Stimulated activated naive CD8-positive, alpha-beta T cell treated with anti-CD3 and anti-CD28 coated beads, Interleukin-15, Interleukin-2, amounts not matched to agents 100 ng/mL and 50 ng/mL, for 24 hours (primary cell): ENCODE data around the gene MXD4.

Source experiments
- H3K27ac Mint-ChIP-seq: one replicate; pipeline ENCODE4 v1.8.0; 2021; ENCODE audit warnings: mild to moderate bottlenecking, mixed read lengths
- H3K27me3 Mint-ChIP-seq: one replicate; pipeline ENCODE4 v1.8.0; 2021; ENCODE audit warnings: mixed read lengths
- H3K36me3 Mint-ChIP-seq: one replicate; pipeline ENCODE4 v1.8.0; 2021; ENCODE audit warnings: low read depth, mixed read lengths
- H3K4me1 Mint-ChIP-seq: one replicate; pipeline ENCODE4 v1.8.0; 2021; ENCODE audit warnings: low read depth, mixed read lengths
- H3K4me3 Mint-ChIP-seq: one replicate; pipeline ENCODE4 v1.8.0; 2021; ENCODE audit warnings: mild to moderate bottlenecking, mixed read lengths
- H3K9me3 Mint-ChIP-seq: one replicate; pipeline ENCODE4 v1.8.0; 2021; ENCODE audit warnings: mixed read lengths

Gene MXD4

GRCh38 chr4:2273657-2274319, 11.9 kb upstream of the MXD4 start:
- H3K4me3 Mint-ChIP-seq, result no peak overlapping the region
- no peaks in the 10 kb centered on the region for H3K36me3 Mint-ChIP-seq
- no peak overlapping the region for H3K27ac Mint-ChIP-seq
- no peaks in the 10 kb centered on the region for H3K27me3 Mint-ChIP-seq
- H3K4me1 Mint-ChIP-seq, result no peaks in the 10 kb centered on the region
- no peaks in the 10 kb centered on the region for H3K9me3 Mint-ChIP-seq

- Mint-ChIP-seq H3K4me1 (no peaks in the 10 kb centered on the region), H3K4me3 (no peak overlapping the region), H3K36me3 (no peaks in the 10 kb centered on the region), H3K9me3 (no peaks in the 10 kb centered on the region), H3K27ac (no peak overlapping the region), H3K27me3 (no peaks in the 10 kb centered on the region)
Measured at GRCh38 chr4:2273221-2273620, 11.3 kb upstream of the MXD4 start.

- Mint-ChIP-seq H3K27me3 (no peaks in the 10 kb centered on the region), H3K36me3 (no peaks in the 10 kb centered on the region), H3K4me3 (no peak overlapping the region), H3K27ac (no peak overlapping the region), H3K9me3 (no peaks in the 10 kb centered on the region), H3K4me1 (no peaks in the 10 kb centered on the region)
Measured at GRCh38 chr4:2272828-2273120, 10.9 kb upstream of the MXD4 start.

- H3K9me3 Mint-ChIP-seq, result no peaks in the 10 kb centered on the region
- H3K4me1 Mint-ChIP-seq, result no peaks in the 10 kb centered on the region
- H3K27me3 Mint-ChIP-seq, result no peaks in the 10 kb centered on the region
- H3K4me3 Mint-ChIP-seq, result no peak overlapping the region
- no peaks in the 10 kb centered on the region for H3K36me3 Mint-ChIP-seq
- no peak overlapping the region for H3K27ac Mint-ChIP-seq
Measured at GRCh38 chr4:2272026-2272827, 10.3 kb upstream of the MXD4 start.

- H3K4me3 Mint-ChIP-seq, result no peak overlapping the region
- H3K36me3 Mint-ChIP-seq, result no peaks in the 10 kb centered on the region
- H3K27ac Mint-ChIP-seq, result no peak overlapping the region
- no peaks in the 10 kb centered on the region for H3K27me3 Mint-ChIP-seq
- no peaks in the 10 kb centered on the region for H3K4me1 Mint-ChIP-seq
- no peaks in the 10 kb centered on the region for H3K9me3 Mint-ChIP-seq
Measured at GRCh38 chr4:2271279-2272025, 9.5 kb upstream of the MXD4 start.

GRCh38 chr4:2270341-2271165, 8.6 kb upstream of the MXD4 start:
- Mint-ChIP-seq H3K36me3 (no peaks in the 10 kb centered on the region), H3K4me3 (no peak overlapping the region), H3K27ac (no peak overlapping the region), H3K4me1 (no peaks in the 10 kb centered on the region), H3K27me3 (no peaks in the 10 kb centered on the region), H3K9me3 (no peaks in the 10 kb centered on the region)

GRCh38 chr4:2269618-2270163, 7.8 kb upstream of the MXD4 start:
- Mint-ChIP-seq H3K27ac (no peak overlapping the region), H3K36me3 (no peaks in the 10 kb centered on the region), H3K27me3 (no peaks in the 10 kb centered on the region), H3K9me3 (no peaks in the 10 kb centered on the region), H3K4me3 (no peak overlapping the region), H3K4me1 (no peaks in the 10 kb centered on the region)

- Mint-ChIP-seq H3K27me3 (no peaks in the 10 kb centered on the region), H3K4me1 (no peaks in the 10 kb centered on the region), H3K4me3 (no peak overlapping the region), H3K27ac (no peak overlapping the region), H3K36me3 (no peaks in the 10 kb centered on the region), H3K9me3 (no peaks in the 10 kb centered on the region)
Measured at GRCh38 chr4:2269206-2269531, 7.3 kb upstream of the MXD4 start.

- Mint-ChIP-seq H3K27ac (no peak overlapping the region), H3K9me3 (no peaks in the 10 kb centered on the region), H3K4me3 (no peak overlapping the region), H3K4me1 (no peaks in the 10 kb centered on the region), H3K36me3 (no peaks in the 10 kb centered on the region), H3K27me3 (no peaks in the 10 kb centered on the region)
Measured at GRCh38 chr4:2268357-2269205, 6.7 kb upstream of the MXD4 start.

- no peak overlapping the region for H3K27ac Mint-ChIP-seq
- no peaks in the 10 kb centered on the region for H3K36me3 Mint-ChIP-seq
- H3K27me3 Mint-ChIP-seq, result no peaks in the 10 kb centered on the region
- no peak overlapping the region for H3K4me3 Mint-ChIP-seq
- H3K4me1 Mint-ChIP-seq, result no peaks in the 10 kb centered on the region
- H3K9me3 Mint-ChIP-seq, result no peaks in the 10 kb centered on the region
Measured at GRCh38 chr4:2267841-2268240, 5.9 kb upstream of the MXD4 start.

- H3K4me3 Mint-ChIP-seq, result no peak overlapping the region
Measured at GRCh38 chr4:2267320-2267811, 5.5 kb upstream of the MXD4 start.

GRCh38 chr4:2266821-2267220, 4.9 kb upstream of the MXD4 start:
- Mint-ChIP-seq H3K27ac (no peak overlapping the region), H3K36me3 (no peaks in the 10 kb centered on the region), H3K4me1 (no peaks in the 10 kb centered on the region), H3K4me3 (no peak overlapping the region), H3K27me3 (no peaks in the 10 kb centered on the region), H3K9me3 (no peaks in the 10 kb centered on the region)

More at GRCh38 chr4:2267320-2267811, 5.5 kb upstream of the MXD4 start:
- no peaks in the 10 kb centered on the region for H3K9me3 Mint-ChIP-seq
- no peak overlapping the region for H3K27ac Mint-ChIP-seq
- H3K27me3 Mint-ChIP-seq, result no peaks in the 10 kb centered on the region
- H3K36me3 Mint-ChIP-seq, result no peaks in the 10 kb centered on the region
- no peaks in the 10 kb centered on the region for H3K4me1 Mint-ChIP-seq

- Mint-ChIP-seq H3K27ac (no peak overlapping the region), H3K27me3 (no peaks in the 10 kb centered on the region), H3K4me1 (no peaks in the 10 kb centered on the region), H3K4me3 (no peak overlapping the region), H3K36me3 (no peaks in the 10 kb centered on the region), H3K9me3 (no peaks in the 10 kb centered on the region)
Measured at GRCh38 chr4:2266181-2266580, 4.3 kb upstream of the MXD4 start.
